Naive thymus-derived CD8-positive, alpha-beta T cell (primary cell): ENCODE measurements around the gene SMYD5. TPM values are rescaled to one million over a fixed set of nuclear protein-coding genes. Genes with fewer than 3 reads are reported as not detected.

Experiments
- ATAC-seq, 2 donors: fragments of 150-1000 bp; cut with Tn5 transposase in 1 of 2; sonication (Bioruptor Pico), chemical (Tn5 transposase) in 1 of 2; 1 replicate in 1 of 2; 2 replicates in 1 of 2; pipeline ENCODE4 v1.10.0; 2021; ENCODE audit warnings: mild to moderate bottlenecking in 2 of 2, moderate library complexity in 2 of 2
- POLR2A ChIA-PET: fragments of 350-600 bp; sonication (Branson Sonifier 250); formaldehyde crosslinking; loops from one replicate; lab custom pipeline; 2021; ENCODE audit warnings: antibody characterized with exemption; lab: Charles Lee
- DNase-seq, 10 donors: peaks; one replicate each; pipeline versions ENCODE4 v3.0.0 to v3.0.0-alpha.2; 2020 to 2022
- H3K27ac Mint-ChIP-seq, 10 donors: one replicate each; pipeline ENCODE4 v1.8.0; 2020 to 2022; ENCODE audit warnings: mild to moderate bottlenecking in 10 of 10, mixed read lengths in 10 of 10, moderate library complexity in 4 of 10, inconsistent platforms in 1 of 10
- H3K27me3 Mint-ChIP-seq, 5 donors: one replicate each; pipeline ENCODE4 v1.8.0; 2021 to 2022; ENCODE audit warnings: mixed read lengths in 5 of 5
- H3K36me3 Mint-ChIP-seq, 3 donors: one replicate each; pipeline ENCODE4 v1.8.0; 2020 to 2022; ENCODE audit warnings: mixed read lengths in 3 of 3, mild to moderate bottlenecking in 2 of 3, inconsistent platforms in 1 of 3
- H3K4me1 Mint-ChIP-seq, 4 donors: one replicate each; pipeline ENCODE4 v1.8.0; 2021 to 2022; ENCODE audit warnings: mixed read lengths in 4 of 4
- H3K4me3 Mint-ChIP-seq, 10 donors: one replicate each; pipeline ENCODE4 v1.8.0; 2020 to 2022; ENCODE audit warnings: mild to moderate bottlenecking in 10 of 10, mixed read lengths in 10 of 10, moderate library complexity in 6 of 10, inconsistent platforms in 1 of 10
- H3K9me3 Mint-ChIP-seq, 9 donors: one replicate each; pipeline ENCODE4 v1.8.0; 2020 to 2022; ENCODE audit warnings: mixed read lengths in 9 of 9, mild to moderate bottlenecking in 3 of 9, inconsistent platforms in 1 of 9, moderate library complexity in 1 of 9
- polyA plus RNA-seq, 3 donors: library from polyadenylated mRNA; unstranded; fragments of 300-500 nt; fragmentation: Illumina TruSeq; gene quantifications; one replicate each; pipeline ENCODE4 v1.2.3, GENCODE V29; 2021
- total RNA-seq, 8 experiments: library from RNA in 2 of 8; stranded (reverse) in 2 of 8; gene quantifications; one replicate each; pipeline ENCODE4 v1.2.3 and lab custom pipeline; 2021 to 2026

SMYD5 gene
- total and polyA plus RNA-seq, 5 experiments from 2014 or later: 22.7 to 56.3 (median 28.3) TPM

DNA sequence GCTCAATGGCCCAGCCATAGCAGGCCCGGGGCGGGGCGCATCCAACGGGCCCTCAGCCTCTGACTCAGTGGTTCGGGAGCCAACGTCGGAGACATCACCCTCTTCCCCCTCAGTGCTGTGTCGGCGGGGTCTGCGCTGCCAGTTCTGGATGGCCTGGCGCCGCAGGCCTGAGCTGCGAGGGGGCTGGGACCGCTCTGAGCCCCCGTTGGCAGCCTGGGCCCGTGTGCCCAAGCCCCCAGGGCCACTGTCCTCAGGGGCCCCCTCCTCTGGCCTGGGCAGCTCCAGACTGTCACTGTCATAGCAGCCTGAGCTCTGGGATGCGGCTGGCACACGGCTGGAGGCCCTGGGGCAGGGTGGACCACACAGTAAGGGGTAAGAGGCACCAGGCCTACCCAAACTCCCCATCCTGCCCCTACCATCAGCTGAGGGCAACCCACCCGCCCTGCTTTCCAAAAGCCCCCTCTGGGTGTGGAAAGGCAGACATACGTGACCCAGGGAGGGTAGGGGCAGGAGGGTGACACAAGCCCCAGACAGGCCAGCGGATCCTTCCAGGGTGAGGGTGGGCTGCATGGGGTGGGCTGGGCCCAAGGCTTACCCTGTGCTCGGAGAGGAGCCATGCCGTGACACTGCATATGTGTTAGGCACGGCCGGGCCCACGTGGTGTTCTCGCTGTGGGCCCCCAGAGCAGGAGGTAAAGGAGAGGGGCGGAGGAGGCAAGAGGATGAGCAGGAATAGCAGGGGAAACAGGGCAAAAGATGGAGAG, 51.4 kb downstream of the SMYD5 start:
- Mint-ChIP-seq H3K9me3 (no peaks in the 10 kb centered on the region), H3K4me1 (peaks cover 18 to 26% (median 24%) of the 10 kb centered on the region in 4 donors), H3K36me3 (peaks cover 0 to 26% (median 2%) of the 10 kb centered on the region in 3 donors), H3K27me3 (peaks cover 0 to 1% (median 0%) of the 10 kb centered on the region in 5 donors), H3K27ac (no peak overlapping the region), H3K4me3 (no peak overlapping the region)
- POLR2A ChIA-PET: no interaction called here
- ATAC-seq (no peak), DNase-seq (no peak)

DNA sequence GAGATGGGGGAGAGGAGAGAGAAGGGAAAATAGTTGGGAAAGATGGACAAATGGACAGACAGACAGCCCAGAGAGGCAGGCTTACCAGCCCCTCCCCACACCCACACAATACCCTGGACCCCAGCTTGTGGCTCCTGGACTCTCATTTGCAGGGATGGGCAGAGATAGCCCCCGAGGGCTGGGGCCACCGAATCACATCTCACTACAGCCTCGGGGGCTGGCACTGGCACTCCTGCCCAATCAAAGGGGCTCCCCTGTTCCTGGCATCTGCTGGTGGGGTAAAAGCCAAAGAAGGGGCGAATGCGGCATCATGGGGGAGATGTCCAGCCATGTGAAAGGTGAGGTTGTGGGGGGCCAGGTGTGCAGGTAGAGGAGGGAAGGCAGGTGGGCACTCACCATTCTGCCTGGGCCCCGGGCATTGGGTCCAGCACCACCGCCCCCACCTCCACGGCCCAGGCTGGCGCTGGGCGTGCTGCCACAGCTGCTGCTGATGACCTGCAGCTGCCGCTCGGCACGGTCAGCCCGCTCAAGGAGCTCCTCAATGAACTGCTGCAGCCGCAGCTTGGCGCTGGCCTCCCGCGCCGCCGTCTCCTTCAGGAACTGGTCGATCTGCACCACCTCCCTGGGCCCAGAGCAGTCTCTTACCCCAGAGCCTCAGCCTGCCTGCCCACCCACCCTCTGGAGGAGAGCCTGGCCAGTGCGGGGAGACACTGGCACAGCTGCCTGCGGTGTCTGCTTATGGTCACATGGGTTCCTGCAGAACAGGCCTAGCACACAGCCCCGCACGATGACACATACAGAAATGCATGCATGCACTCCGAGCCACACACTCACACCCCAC, 52.2 kb downstream of the SMYD5 start:
- Mint-ChIP-seq H3K36me3 (peaks cover 0 to 23% (median 2%) of the 10 kb centered on the region in 3 donors), H3K4me3 (no peak overlapping the region), H3K27me3 (peaks cover 0 to 1% (median 0%) of the 10 kb centered on the region in 5 donors), H3K27ac (no peak overlapping the region), H3K9me3 (no peaks in the 10 kb centered on the region), H3K4me1 (peaks cover 22 to 34% (median 28%) of the 10 kb centered on the region in 4 donors)
- POLR2A ChIA-PET: no interaction called here
- ATAC-seq: no peak
- DNase-seq: no peak

DNA sequence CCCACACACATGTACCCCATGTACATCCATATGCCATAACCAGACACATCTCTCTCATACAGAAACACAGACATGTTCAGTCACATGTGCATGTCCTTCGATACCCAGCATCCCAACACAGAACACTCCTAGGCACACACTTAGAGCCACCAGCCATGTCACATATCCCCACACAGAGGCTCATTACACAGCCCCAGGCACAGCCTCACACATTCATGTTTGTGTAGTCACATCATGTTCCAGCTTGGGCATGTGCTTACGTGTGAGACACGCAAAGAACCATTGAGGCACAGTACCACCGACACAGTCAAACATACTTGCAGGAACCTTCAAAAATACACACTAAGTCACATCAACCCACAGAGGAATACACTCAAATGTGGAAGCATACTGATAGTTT, 53.0 kb downstream of the SMYD5 start:
- H3K4me1 Mint-ChIP-seq: peaks cover 22 to 34% (median 28%) of the 10 kb centered on the region in 4 donors
- DNase-seq: no peak
- ATAC-seq: no peak
- POLR2A ChIA-PET: no interaction called here
- no peaks in the 10 kb centered on the region for H3K9me3 Mint-ChIP-seq
- peaks cover 0 to 19% (median 2%) of the 10 kb centered on the region in 3 donors for H3K36me3 Mint-ChIP-seq
- peak overlapping the region in 1 of 10 donors; percentile 2 for H3K27ac Mint-ChIP-seq
- H3K27me3 Mint-ChIP-seq: peaks cover 0 to 1% (median 0%) of the 10 kb centered on the region in 5 donors
- peak overlapping the region in 3 of 10 donors; percentile 1 to 31 (median 20) for H3K4me3 Mint-ChIP-seq

DNA sequence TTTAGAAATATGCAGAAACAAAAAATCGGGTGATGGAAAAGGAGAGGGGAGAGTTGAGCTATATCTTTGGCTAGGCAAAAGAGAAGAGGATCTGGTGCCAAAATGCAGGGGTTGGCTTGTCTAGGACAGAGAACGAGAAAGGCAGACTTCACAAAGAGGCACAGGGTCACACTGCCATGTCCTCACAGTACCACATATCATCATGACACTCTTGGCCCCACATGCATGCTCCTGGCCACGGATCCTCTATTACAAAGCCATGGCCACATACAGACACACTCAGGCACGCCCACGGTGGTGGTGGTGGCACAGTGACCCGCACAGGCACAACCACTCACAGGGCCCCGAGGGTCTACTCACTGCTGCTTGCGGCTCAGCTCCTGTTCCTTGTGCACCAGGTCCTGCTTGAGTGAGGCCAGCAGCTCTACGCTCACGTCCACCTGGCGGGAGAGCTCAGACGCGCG, 54.4 kb downstream of the SMYD5 start:
- Mint-ChIP-seq H3K9me3 (no peaks in the 10 kb centered on the region), H3K4me1 (peaks cover 22 to 34% (median 28%) of the 10 kb centered on the region in 4 donors), H3K4me3 (peak overlapping the region; percentile 16 to 78 (median 66)), H3K27ac (peak overlapping the region in 8 of 10 donors; percentile 0 to 81 (median 72)), H3K36me3 (peaks cover 0 to 14% (median 1%) of the 10 kb centered on the region in 3 donors), H3K27me3 (peaks cover 0 to 1% (median 0%) of the 10 kb centered on the region in 5 donors)
- no peak for DNase-seq
- no peak for ATAC-seq
- POLR2A ChIA-PET: interaction anchor here (1.0 to 1.8 kb wide), 3 partner anchors 16 to 34 kb away, joined by 4 to 16 read pairs (median 7); partner anchors contain the start of genes CCT7 and FBXO41

DNA sequence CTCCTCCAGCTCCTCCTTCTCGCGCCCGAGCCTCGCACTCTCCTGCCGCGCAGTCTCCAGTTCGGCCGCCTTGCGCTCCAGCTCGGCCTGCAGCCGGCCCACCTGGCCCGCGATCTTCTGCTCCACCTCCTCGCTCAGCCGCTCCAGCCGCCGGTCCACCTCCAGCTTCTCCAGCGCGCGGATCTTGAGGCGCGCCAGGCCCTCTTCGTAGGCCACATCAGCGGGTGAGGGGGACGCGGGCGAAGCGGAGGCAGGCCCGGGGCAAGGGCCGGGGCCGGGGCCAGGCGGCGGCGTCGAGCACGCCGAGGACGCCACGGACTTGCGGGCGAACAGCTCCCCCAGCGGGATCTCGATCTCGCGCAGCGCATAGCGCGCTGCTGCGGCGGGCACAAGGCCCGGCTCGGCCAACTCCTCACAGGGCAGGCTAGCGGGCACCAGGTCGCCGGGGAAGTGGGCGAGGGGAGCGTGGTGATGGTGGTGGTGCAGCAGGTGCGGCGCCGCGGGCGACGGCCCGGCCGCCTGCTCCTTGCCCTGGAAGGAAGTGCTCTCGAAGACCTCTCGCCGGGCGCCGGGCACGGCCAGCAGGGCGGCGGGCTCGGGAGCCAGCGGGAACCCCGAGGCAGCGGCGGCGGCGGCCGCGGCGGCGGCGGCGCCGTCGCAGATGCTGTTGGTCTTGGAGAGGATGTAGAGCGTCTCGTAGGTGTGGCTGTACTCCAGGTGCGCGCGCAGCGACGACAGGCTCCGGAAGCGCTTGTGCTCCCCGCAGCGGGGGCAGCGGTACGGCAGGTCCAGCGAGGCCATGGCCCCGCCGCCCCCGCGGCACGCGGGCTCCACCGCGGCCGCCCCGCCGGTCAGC, 55.0 kb downstream of the SMYD5 start:
- no peaks in the 10 kb centered on the region for H3K9me3 Mint-ChIP-seq
- ATAC-seq (peak; percentile 95 to 96), DNase-seq (peak; percentile 40 to 91 (median 70))
- H3K27ac Mint-ChIP-seq: peak overlapping the region in 1 of 10 donors; percentile 77
- peak overlapping the region in 9 of 10 donors; percentile 15 to 76 (median 58) for H3K4me3 Mint-ChIP-seq
- peaks cover 0 to 1% (median 0%) of the 10 kb centered on the region in 5 donors for H3K27me3 Mint-ChIP-seq
- peaks cover 22 to 34% (median 30%) of the 10 kb centered on the region in 4 donors for H3K4me1 Mint-ChIP-seq
- POLR2A ChIA-PET: interaction anchor here (1.0 to 1.8 kb wide), 3 partner anchors 16 to 34 kb away, joined by 4 to 16 read pairs (median 7); partner anchors contain the start of genes CCT7 and FBXO41
- peaks cover 0 to 14% (median under 1%) of the 10 kb centered on the region in 3 donors for H3K36me3 Mint-ChIP-seq

DNA sequence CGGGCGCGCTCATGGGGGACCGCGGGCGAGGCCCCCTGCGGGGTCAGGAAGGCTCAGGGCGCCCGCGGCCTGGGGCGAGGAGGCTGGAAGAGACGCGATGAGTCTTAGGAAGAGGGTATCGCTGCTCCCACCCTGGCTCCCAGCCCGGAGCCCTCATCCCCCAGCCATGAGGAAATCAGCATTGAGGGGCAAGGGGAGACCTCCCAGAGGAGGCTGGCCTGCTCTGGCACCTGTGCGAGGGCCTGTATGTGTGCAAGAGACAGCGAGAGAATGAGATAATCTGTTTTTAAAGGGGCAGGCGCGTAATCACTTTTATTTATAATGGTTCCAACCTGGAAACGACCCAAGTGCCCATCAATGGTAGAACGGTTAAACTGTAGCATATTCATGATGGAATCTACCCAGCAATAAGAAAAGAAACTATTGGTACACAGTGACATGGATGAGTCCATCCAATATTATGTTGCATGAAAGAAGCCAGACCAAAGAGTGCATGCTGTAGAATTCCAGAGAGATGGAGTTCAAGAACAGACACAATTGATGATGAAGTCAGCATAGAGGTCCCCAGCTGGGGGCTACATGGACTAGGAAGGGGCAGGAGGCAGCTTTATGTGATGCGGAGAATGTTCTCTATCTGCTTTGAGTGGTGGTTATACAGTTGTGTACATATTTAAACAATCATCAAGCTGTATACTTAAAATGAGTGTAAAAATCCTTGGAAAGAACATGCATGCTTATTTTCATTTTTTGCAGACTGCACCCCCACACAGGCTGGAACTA, 55.8 kb downstream of the SMYD5 start:
- no peaks in the 10 kb centered on the region for H3K9me3 Mint-ChIP-seq
- DNase-seq (no peak), ATAC-seq (no peak)
- peaks cover 0 to 1% (median 0%) of the 10 kb centered on the region in 5 donors for H3K27me3 Mint-ChIP-seq
- H3K4me1 Mint-ChIP-seq: peaks cover 22 to 34% (median 31%) of the 10 kb centered on the region in 4 donors
- peak overlapping the region in 8 of 10 donors; percentile 20 to 89 (median 50) for H3K27ac Mint-ChIP-seq
- POLR2A ChIA-PET: interaction anchor here (1.8 kb wide), 1 partner anchor 35 kb away, joined by 16 read pairs; the partner anchor contains the start of gene CCT7
- peak overlapping the region; percentile 56 to 77 (median 64) for H3K4me3 Mint-ChIP-seq
- H3K36me3 Mint-ChIP-seq: peaks cover 0 to 15% (median 3%) of the 10 kb centered on the region in 3 donors

DNA sequence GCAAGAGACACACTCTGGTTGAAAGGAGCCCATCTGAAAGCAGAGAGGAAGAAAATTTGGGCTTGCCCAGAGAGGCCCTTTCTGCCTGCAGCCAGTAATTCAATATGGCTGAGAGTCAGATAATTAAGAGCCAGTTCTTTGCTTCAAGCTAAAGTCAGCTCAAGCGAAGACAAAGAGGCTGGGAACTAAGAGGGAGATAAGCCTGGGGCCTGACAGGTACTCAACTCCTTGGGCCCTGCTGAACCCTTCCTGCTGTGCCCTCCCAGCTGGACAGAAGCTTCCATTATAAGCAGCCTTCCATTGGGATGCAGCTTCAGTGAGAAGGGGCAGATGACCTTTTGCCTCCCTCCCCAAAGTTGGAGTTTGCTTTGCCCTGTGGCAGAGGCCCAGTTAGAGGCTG, 58.2 kb downstream of the SMYD5 start:
- ATAC-seq (no peak), DNase-seq (no peak)
- Mint-ChIP-seq H3K4me1 (peaks cover 16 to 28% (median 26%) of the 10 kb centered on the region in 4 donors), H3K27me3 (peaks cover 0 to 1% (median 0%) of the 10 kb centered on the region in 5 donors), H3K36me3 (peaks cover 0 to 15% (median 3%) of the 10 kb centered on the region in 3 donors), H3K9me3 (no peaks in the 10 kb centered on the region), H3K4me3 (no peak overlapping the region), H3K27ac (peak overlapping the region in 2 of 10 donors; percentile 25 to 38)
- POLR2A ChIA-PET: no interaction called here

Other genes with a start within 250 kb of the SMYD5 start
- gene SFXN5, start 142.5 kb upstream of the SMYD5 start, total RNA-seq: 10 to 100 TPM; 17.1 to 20.0 TPM
- 1 to 10 TPM; 1.7 to 3.5 (median 2.6) TPM for gene SFXN5, start 142.5 kb upstream of the SMYD5 start, polyA plus RNA-seq
- gene RAB11FIP5, start 101.3 kb upstream of the SMYD5 start, total RNA-seq: 10 to 100 TPM in 1 of 2 experiments, 1 to 10 TPM in 1; 7.4 to 11.3 TPM
- gene RAB11FIP5, start 101.3 kb upstream of the SMYD5 start, polyA plus RNA-seq: 1 to 10 TPM; 4.0 to 7.0 (median 4.3) TPM
- not detected for gene NOTO, start 11.7 kb upstream of the SMYD5 start, total RNA-seq
- not detected for gene NOTO, start 11.7 kb upstream of the SMYD5 start, polyA plus RNA-seq
- 10 to 100 TPM in 1 of 2 experiments, 1 to 10 TPM in 1; 7.8 to 10.7 TPM for gene PRADC1, start 19.0 kb downstream of the SMYD5 start, total RNA-seq
- 10 to 100 TPM; 26.1 to 38.8 (median 27.6) TPM for gene PRADC1, start 19.0 kb downstream of the SMYD5 start, polyA plus RNA-seq
- gene CCT7, start 20.1 kb downstream of the SMYD5 start, total RNA-seq: 100 to 1,000 TPM; 206 to 217 TPM
- 100 to 1,000 TPM; 294 to 306 (median 299) TPM for gene CCT7, start 20.1 kb downstream of the SMYD5 start, polyA plus RNA-seq
- 10 to 100 TPM; 26.5 to 28.0 TPM for gene FBXO41, start 70.2 kb downstream of the SMYD5 start, total RNA-seq
- gene FBXO41, start 70.2 kb downstream of the SMYD5 start, polyA plus RNA-seq: 1 to 10 TPM; 1.0 to 2.7 (median 1.8) TPM
- not detected for gene EGR4, start 79.3 kb downstream of the SMYD5 start, total RNA-seq
- gene EGR4, start 79.3 kb downstream of the SMYD5 start, polyA plus RNA-seq: not detected
- 10 to 100 TPM; 28.3 to 28.8 TPM for gene ALMS1, start 171.6 kb downstream of the SMYD5 start, total RNA-seq
- 1 to 10 TPM; 1.9 to 5.1 (median 2.2) TPM for gene ALMS1, start 171.6 kb downstream of the SMYD5 start, polyA plus RNA-seq